Adrenal gland (tissue), 5 donors: ENCODE measurements around the gene COPG1.

Source experiments
- CTCF ChIP-seq, 6 experiments: fragments of 450-650 bp in 4 of 6; fragments of 200-600 bp in 2 of 6; sonication (generic) in 1 of 6; IDR thresholded peaks; 1 replicate in 5 of 6; 2 replicates in 1 of 6; pipeline versions ENCODE4 v1.5.1 to v1.8.0; 2016 to 2021; ENCODE audit warnings: antibody characterized with exemption in 6 of 6, mild to moderate bottlenecking in 2 of 6, moderate library complexity in 1 of 6
- POLR2A ChIP-seq, 2 donors: fragments of 450-650 bp; IDR thresholded peaks; one replicate each; pipeline ENCODE4 v1.6.1; 2017; ENCODE audit warnings: antibody characterized with exemption in 2 of 2, mild to moderate bottlenecking in 2 of 2, moderate library complexity in 1 of 2
- donor health status: DM: no; HTN: no; CAD: no.

- TF ChIP-seq CTCF (IDR thresholded peaks at IDR 0.05): no peak
- no peak for TF ChIP-seq POLR2A (IDR thresholded peaks at IDR 0.05)
Observed at GRCh38 chr3:129320261-129320660, 70.9 kb downstream of the COPG1 start.
